OCI-LY1 (cell line): ENCODE measurements around the gene TBL3.

Experiments
- H2AFZ ChIP-seq: fragments of 200-600 bp; sonication (generic), shearing (Covaris generic); 2 replicates; pipeline ENCODE4 v1.6.0; 2014; ENCODE audit warnings: antibody characterized with exemption, mild to moderate bottlenecking, low read length
- H3F3A ChIP-seq: fragments of 200-600 bp; sonication (generic), shearing (Covaris generic); 2 replicates; pipeline ENCODE4 v1.6.0; 2014; ENCODE audit warnings: mild to moderate bottlenecking, antibody characterized with exemption, low read length, moderate library complexity; ENCODE audit not compliant: insufficient read depth
- H3K27ac ChIP-seq: fragments of 200-600 bp; sonication (generic); 2 replicates; pipeline ENCODE4 v1.5.1; 2014; ENCODE audit warnings: low read length, mixed run types, mild to moderate bottlenecking, low read depth; ENCODE audit not compliant: poor library complexity, severe bottlenecking
- H3K27me3 ChIP-seq: fragments of 200-600 bp; sonication (generic); 2 replicates; pipeline ENCODE4 v1.6.0; 2014; ENCODE audit warnings: antibody characterized with exemption, mild to moderate bottlenecking, low read length, moderate library complexity; ENCODE audit not compliant: insufficient read depth
- H3K36me3 ChIP-seq: fragments of 200-600 bp; sonication (generic); 2 replicates; pipeline ENCODE4 v1.6.1; 2014; ENCODE audit warnings: mild to moderate bottlenecking, antibody characterized with exemption, low read length, moderate library complexity, mixed read lengths; ENCODE audit not compliant: insufficient read depth
- H3K4me1 ChIP-seq: fragments of 200-600 bp; sonication (generic); 2 replicates; pipeline ENCODE4 v1.5.1; 2014; ENCODE audit warnings: mild to moderate bottlenecking, low read length, moderate library complexity; ENCODE audit not compliant: insufficient read depth, severe bottlenecking
- H3K4me2 ChIP-seq: fragments of 200-600 bp; sonication (generic), shearing (Covaris generic); 2 replicates; pipeline ENCODE4 v1.6.1; 2014; ENCODE audit warnings: low read length
- H3K4me3 ChIP-seq: fragments of 200-600 bp; sonication (generic); 2 replicates; pipeline ENCODE4 v1.5.1; 2014; ENCODE audit warnings: low read length, low read depth, mild to moderate bottlenecking, mixed read lengths; ENCODE audit not compliant: poor library complexity, severe bottlenecking
- H3K79me2 ChIP-seq: fragments of 200-600 bp; shearing (Covaris generic); 2 replicates; pipeline ENCODE4 v1.6.1; 2016; ENCODE audit warnings: mixed run types, low read length, mixed read lengths; ENCODE audit not compliant: insufficient read depth
- H3K9ac ChIP-seq: fragments of 200-600 bp; sonication (generic), shearing (Covaris generic); 2 replicates; pipeline ENCODE4 v1.6.1; 2014; ENCODE audit warnings: mild to moderate bottlenecking, low read length, mixed read lengths
- H3K9me2 ChIP-seq: fragments of 200-600 bp; sonication (generic), shearing (Covaris generic); 2 replicates; pipeline ENCODE4 v1.6.1; 2014; ENCODE audit warnings: low read depth, mild to moderate bottlenecking, low read length, mixed read lengths
- H3K9me3 ChIP-seq: fragments of 200-600 bp; shearing (Covaris generic); 2 replicates; pipeline ENCODE4 v1.6.1; 2014; ENCODE audit warnings: low read length, mixed read lengths
- H4K20me1 ChIP-seq: fragments of 200-600 bp; sonication (generic), shearing (Covaris generic); 2 replicates; pipeline ENCODE4 v1.6.0; 2016; ENCODE audit warnings: mild to moderate bottlenecking, low read length; ENCODE audit not compliant: insufficient read depth
- CTCF ChIP-seq: fragments of 200-600 bp; sonication (generic), shearing (Covaris generic); IDR thresholded peaks from 2 replicates; pipeline ENCODE4 v1.5.1; 2017; ENCODE audit warnings: mild to moderate bottlenecking, antibody characterized with exemption, low read length, moderate library complexity, mixed read lengths
- EZH2 ChIP-seq: fragments of 200-600 bp; sonication (generic), shearing (Covaris generic); IDR thresholded peaks from 2 replicates; pipeline ENCODE4 v1.8.0; 2017; ENCODE audit warnings: borderline replicate concordance, mixed run types, mild to moderate bottlenecking, antibody characterized with exemption, low read length, moderate library complexity, mixed read lengths

The TBL3 gene

DNA sequence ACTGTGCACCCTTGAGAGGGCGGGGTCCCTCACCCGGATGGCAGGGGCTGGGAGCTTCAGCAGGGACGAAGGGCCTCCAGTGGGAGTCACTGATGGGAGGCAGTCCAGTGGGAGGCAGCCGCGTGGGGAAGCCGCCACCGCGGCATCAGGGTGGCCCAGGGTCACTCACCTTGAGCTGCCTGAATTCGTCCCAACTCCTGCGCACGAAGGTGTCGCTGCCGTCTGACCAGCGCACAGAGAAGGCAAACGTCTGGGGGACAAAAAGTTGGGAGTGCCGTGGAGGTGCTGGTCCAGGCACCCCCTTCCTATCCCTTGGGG, 8.9 kb downstream of the TBL3 start:
- Histone ChIP-seq H4K20me1 (no peaks in the 10 kb centered on the region), H3K9ac (no peak overlapping the region), H3K36me3 (peaks cover 35% of the 10 kb centered on the region), H2AFZ (no peak overlapping the region), H3K27ac (no peak overlapping the region), H3K9me3 (no peaks in the 10 kb centered on the region), H3F3A (no peaks in the 10 kb centered on the region), H3K4me1 (peaks cover 22% of the 10 kb centered on the region), H3K79me2 (no peaks in the 10 kb centered on the region), H3K27me3 (no peaks in the 10 kb centered on the region; the same call in 1 of the 2 replicates), H3K4me3 (no peak overlapping the region), H3K4me2 (no peak overlapping the region), H3K9me2 (no peaks in the 10 kb centered on the region)
- TF ChIP-seq EZH2 (no peak), CTCF (no peak)

- no peak within 1 kb of the TSS for H3K4me3 ChIP-seq
Observed at GRCh38 chr16:1981398-1981836, 9.6 kb downstream of the TBL3 start, which contains the start of gene NOXO1. TSS of gene NOXO1 (minus strand) at chr16:1981469. CDS start at chr16:1981179, 290 bp downstream.

DNA sequence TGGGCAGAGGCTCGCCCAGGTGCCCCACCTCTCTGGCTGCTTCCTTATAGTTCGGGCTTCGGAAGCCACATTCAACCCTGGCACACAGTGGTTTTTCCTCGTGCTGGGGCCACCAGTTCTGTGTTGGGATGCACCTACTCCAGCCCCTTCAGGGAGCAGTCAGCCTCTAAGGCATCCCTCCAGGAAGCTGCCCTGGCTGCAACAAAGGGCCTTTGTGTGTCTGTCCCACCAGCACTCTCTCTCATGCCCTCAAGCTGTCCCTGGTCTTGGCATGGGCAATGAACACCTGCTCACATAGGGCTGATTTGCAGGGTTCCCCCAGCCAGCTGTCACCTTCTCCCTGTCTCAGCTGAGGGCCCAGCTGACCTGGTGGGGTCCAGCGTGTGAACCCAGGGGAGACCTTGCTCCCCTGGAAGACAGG, 10.2 kb downstream of the TBL3 start:
- H3K4me3 ChIP-seq: no peak overlapping the region
- H3K36me3 ChIP-seq: peaks cover 32% of the 10 kb centered on the region
- no peak overlapping the region for H3K4me2 ChIP-seq
- no peak overlapping the region for H3K27ac ChIP-seq
- no peaks in the 10 kb centered on the region for H4K20me1 ChIP-seq
- no peaks in the 10 kb centered on the region for H3K9me3 ChIP-seq
- H2AFZ ChIP-seq: no peak overlapping the region
- H3K79me2 ChIP-seq: no peaks in the 10 kb centered on the region
- H3K9me2 ChIP-seq: no peaks in the 10 kb centered on the region
- H3K4me1 ChIP-seq: peaks cover 22% of the 10 kb centered on the region
- H3F3A ChIP-seq: no peaks in the 10 kb centered on the region
- TF ChIP-seq CTCF: no peak
- TF ChIP-seq EZH2: no peak
- no peaks in the 10 kb centered on the region; the same call in 1 of the 2 replicates for H3K27me3 ChIP-seq
- H3K9ac ChIP-seq: no peak overlapping the region

More at GRCh38 chr16:1981398-1981836, 9.6 kb downstream of the TBL3 start, which contains the start of gene NOXO1:
- H3K36me3 ChIP-seq: peaks cover 35% of the 10 kb centered on the region
- H2AFZ ChIP-seq: no peak within 1 kb of the TSS
- no peak within 1 kb of the TSS for H3K9ac ChIP-seq
- H3K27me3 ChIP-seq: no peaks in the 10 kb centered on the region; the same call in 1 of the 2 replicates
- no peaks in the 10 kb centered on the region for H3K79me2 ChIP-seq
- H3K9me3 ChIP-seq: no peaks in the 10 kb centered on the region
- no peak within 1 kb of the TSS for H3K27ac ChIP-seq
- no peaks in the 10 kb centered on the region for H3F3A ChIP-seq
- H3K4me1 ChIP-seq: peaks cover 22% of the 10 kb centered on the region
- H3K9me2 ChIP-seq: no peaks in the 10 kb centered on the region
- H3K4me2 ChIP-seq: no peak within 1 kb of the TSS
- H4K20me1 ChIP-seq: no peaks in the 10 kb centered on the region
- TF ChIP-seq EZH2 (no peak), CTCF (no peak)
